A549 (cell line): ENCODE measurements around the gene ZP2. TPM values are rescaled to one million over a fixed set of nuclear protein-coding genes. Genes with fewer than 3 reads are reported as not detected.

Experiments used
- ATAC-seq, 2 experiments: fragments of 200-7000 bp in 1 of 2; fragments of >200 bp in 1 of 2; cut with Nextera tagmentation in 1 of 2; cut with Tn5 transposase in 1 of 2; 3 replicates each; pipeline versions ENCODE4 v1.8.0 to v1.9.1; 2018 to 2020; ENCODE audit warnings: mild to moderate bottlenecking in 1 of 2, moderate library complexity in 1 of 2
- CTCF ChIA-PET: fragments of 300-600 bp; sonication (Branson Sonifier 250); formaldehyde crosslinking; extraction: SDS; loops from one replicate; lab custom pipeline; 2021; ENCODE audit warnings: antibody characterized with exemption, inconsistent platforms; lab: Yijun Ruan, JAX
- POLR2A ChIA-PET: fragments of 350-600 bp; formaldehyde crosslinking; extraction: SDS; loops from one replicate; lab custom pipeline; 2021; ENCODE audit warnings: antibody characterized with exemption, inconsistent platforms; lab: Yijun Ruan, JAX
- DNase-seq, 2 experiments: peaks; one replicate each; pipeline versions ENCODE4 v3.0.0 to v3.0.0-alpha.2; 2011 to 2016; ENCODE audit warnings: low read depth in 1 of 2, low spot score in 1 of 2
- FAIRE-seq: peaks from 2 replicates; lab custom pipeline; 2011; peaks lifted over from hg19 to GRCh38; lab: Jason Lieb, UNC
- H3K27ac ChIP-seq, 2 experiments: fragments of >200 bp; sonication (Bioruptor Twin); formaldehyde crosslinking; 3 replicates each; pipeline ENCODE4 v1.5.1; 2016 to 2017
- H3K4me1 ChIP-seq: fragments of >200 bp; sonication (Bioruptor Twin); formaldehyde crosslinking; 3 replicates; pipeline ENCODE4 v1.6.1; 2016
- H3K4me2 ChIP-seq: fragments of >200 bp; sonication (Bioruptor Twin); formaldehyde crosslinking; 3 replicates; pipeline ENCODE4 v1.6.1; 2016
- H3K4me3 ChIP-seq: fragments of >200 bp; sonication (Bioruptor Twin); formaldehyde crosslinking; 3 replicates; pipeline ENCODE4 v1.5.1; 2016
- H3K9me3 ChIP-seq: fragments of >200 bp; sonication (Bioruptor Twin); formaldehyde crosslinking; 3 replicates; pipeline ENCODE4 v1.6.1; 2016
- BHLHE40 ChIP-seq: IDR thresholded peaks from 2 replicates; pipeline ENCODE4 v1.6.1; 2012; ENCODE audit warnings: low read depth, low read length, inconsistent platforms
- CEBPB ChIP-seq, 2 experiments: fragments of >200 bp in 1 of 2; sonication (Bioruptor Twin) in 1 of 2; formaldehyde crosslinking in 1 of 2; IDR thresholded peaks; 2 replicates each; pipeline ENCODE4 v1.6.1; 2012 to 2016
- ELK1 ChIP-seq: fragments of 150-350 bp; IDR thresholded peaks from 2 replicates; pipeline ENCODE4 v1.6.1; 2014; ENCODE audit warnings: low read depth, mild to moderate bottlenecking, low read length
- FOXS1 ChIP-seq: fragments of 250-450 bp; sonication (Bioruptor Pico); IDR thresholded peaks from 2 replicates; pipeline ENCODE4 v1.5.0; 2020; ENCODE audit warnings: mild to moderate bottlenecking, moderate library complexity
- HES2 ChIP-seq: fragments of >200 bp; sonication (Bioruptor Twin); formaldehyde crosslinking; IDR thresholded peaks from 2 replicates; pipeline ENCODE4 v1.6.1; 2016
- HMGXB4 ChIP-seq: fragments of 250-450 bp; sonication (Bioruptor Pico); IDR thresholded peaks from 2 replicates; pipeline ENCODE4 v1.5.0; 2021; ENCODE audit warnings: mild to moderate bottlenecking, moderate library complexity, borderline replicate concordance
- HOXA7 ChIP-seq: fragments of 250-450 bp; sonication (Bioruptor Pico); IDR thresholded peaks from 2 replicates; pipeline ENCODE4 v1.5.0; 2020; ENCODE audit warnings: mild to moderate bottlenecking, moderate library complexity
- HOXB13 ChIP-seq: fragments of 250-450 bp; sonication (Bioruptor Pico); IDR thresholded peaks from 2 replicates; pipeline ENCODE4 v1.5.0; 2020; ENCODE audit warnings: low read depth, mild to moderate bottlenecking, moderate library complexity
- JUNB ChIP-seq: fragments of >200 bp; sonication (Bioruptor Twin); formaldehyde crosslinking; IDR thresholded peaks from 2 replicates; pipeline ENCODE4 v1.6.1; 2016
- KDM5A ChIP-seq: fragments of 200-600 bp; sonication (generic); IDR thresholded peaks from 2 replicates; pipeline ENCODE4 v1.6.1; 2016; ENCODE audit warnings: antibody characterized with exemption, mild to moderate bottlenecking
- MAFK ChIP-seq: fragments of 450-650 bp; IDR thresholded peaks from 2 replicates; pipeline ENCODE4 v1.6.1; 2014; ENCODE audit not compliant: partially characterized antibody
- MYC ChIP-seq: IDR thresholded peaks from 2 replicates; pipeline ENCODE4 v1.6.1; 2012; ENCODE audit warnings: mild to moderate bottlenecking, inconsistent platforms, low read length, improper control_type of control experiment, borderline replicate concordance
- NFE2L2 ChIP-seq: fragments of 150-350 bp; conservative IDR thresholded peaks from 2 replicates; pipeline ENCODE4 v1.6.1; 2014; ENCODE audit warnings: low read length
- NPAS2 ChIP-seq: fragments of 250-450 bp; sonication (Bioruptor Pico); IDR thresholded peaks from 2 replicates; pipeline ENCODE4 v1.8.0; 2022; ENCODE audit warnings: mild to moderate bottlenecking, moderate library complexity, borderline replicate concordance
- NR3C1 ChIP-seq: fragments of >200 bp; sonication (Bioruptor Twin); formaldehyde crosslinking; IDR thresholded peaks from 3 replicates; pipeline ENCODE4 v1.6.1; 2017
- PBX3 ChIP-seq: IDR thresholded peaks from 2 replicates; pipeline ENCODE4 v1.6.1; 2012
- RARB ChIP-seq: fragments of 250-450 bp; sonication (Bioruptor Pico); IDR thresholded peaks from 2 replicates; pipeline ENCODE4 v1.8.0; 2021; ENCODE audit warnings: mild to moderate bottlenecking, moderate library complexity
- RCOR1 ChIP-seq: fragments of 150-350 bp; IDR thresholded peaks from 2 replicates; pipeline ENCODE4 v1.6.1; 2014; ENCODE audit warnings: antibody characterized with exemption, low read length, low read depth
- RFX5 ChIP-seq: fragments of 450-650 bp; IDR thresholded peaks from 2 replicates; pipeline ENCODE4 v1.7.1; 2014; ENCODE audit warnings: antibody characterized with exemption, mild to moderate bottlenecking, moderate library complexity
- RNF2 ChIP-seq: fragments of 200-600 bp; sonication (generic); IDR thresholded peaks from 2 replicates; pipeline ENCODE4 v1.6.1; 2016; ENCODE audit warnings: low read depth, mild to moderate bottlenecking, antibody characterized with exemption, moderate library complexity, borderline replicate concordance
- SMC3 ChIP-seq: fragments of >200 bp; sonication (Bioruptor Twin); formaldehyde crosslinking; IDR thresholded peaks from 3 replicates; pipeline ENCODE4 v1.6.1; 2018; ENCODE audit warnings: inconsistent platforms
- ZNF302 ChIP-seq: fragments of 250-450 bp; sonication (Bioruptor Pico); IDR thresholded peaks from 2 replicates; pipeline ENCODE4 v1.9.0; 2021; ENCODE audit warnings: inconsistent platforms, mild to moderate bottlenecking, moderate library complexity
- ZSCAN20 ChIP-seq: fragments of 250-450 bp; sonication (Bioruptor Pico); IDR thresholded peaks from 2 replicates; pipeline ENCODE4 v1.8.0; 2022; ENCODE audit warnings: mild to moderate bottlenecking, moderate library complexity
- WGBS: methylation state at CpG from one replicate; pipeline ENCODE4 v1.1.6; 2017; ENCODE audit errors: missing lambda C conversion rate; 5-methylcytosine and 5-hydroxymethylcytosine counted together
- polyA plus RNA-seq, 4 experiments: library from polyadenylated mRNA; depleted of rRNA in 3 of 4; stranded (reverse); fragments of >200 nt; fragmentation: RNase III in 1 of 4; extraction: RNeasy Plus Mini Kit Qiagen cat#74134 plus additional on column Dnase treatment in 1 of 4; gene quantifications; 2 replicates in 3 of 4; 3 replicates in 1 of 4; pipeline ENCODE4 v1.2.3, GENCODE V29; 2011 to 2017
- TF ChIP-seq, protein P1 (sequence below): IDR thresholded peaks from 2 replicates; pipeline ENCODE4 v1.6.1; 2012; ENCODE audit warnings: low read depth, borderline replicate concordance
- TF ChIP-seq, protein P2 (sequence below): fragments of 250-450 bp; sonication (Bioruptor Pico); IDR thresholded peaks from 2 replicates; pipeline ENCODE4 v1.5.0; 2020; ENCODE audit warnings: low read depth, mild to moderate bottlenecking, moderate library complexity

Gene ZP2
- polyA plus RNA-seq, 2 of the 4 experiments (the other 2 are of a cell fraction), result not detected

DNA sequence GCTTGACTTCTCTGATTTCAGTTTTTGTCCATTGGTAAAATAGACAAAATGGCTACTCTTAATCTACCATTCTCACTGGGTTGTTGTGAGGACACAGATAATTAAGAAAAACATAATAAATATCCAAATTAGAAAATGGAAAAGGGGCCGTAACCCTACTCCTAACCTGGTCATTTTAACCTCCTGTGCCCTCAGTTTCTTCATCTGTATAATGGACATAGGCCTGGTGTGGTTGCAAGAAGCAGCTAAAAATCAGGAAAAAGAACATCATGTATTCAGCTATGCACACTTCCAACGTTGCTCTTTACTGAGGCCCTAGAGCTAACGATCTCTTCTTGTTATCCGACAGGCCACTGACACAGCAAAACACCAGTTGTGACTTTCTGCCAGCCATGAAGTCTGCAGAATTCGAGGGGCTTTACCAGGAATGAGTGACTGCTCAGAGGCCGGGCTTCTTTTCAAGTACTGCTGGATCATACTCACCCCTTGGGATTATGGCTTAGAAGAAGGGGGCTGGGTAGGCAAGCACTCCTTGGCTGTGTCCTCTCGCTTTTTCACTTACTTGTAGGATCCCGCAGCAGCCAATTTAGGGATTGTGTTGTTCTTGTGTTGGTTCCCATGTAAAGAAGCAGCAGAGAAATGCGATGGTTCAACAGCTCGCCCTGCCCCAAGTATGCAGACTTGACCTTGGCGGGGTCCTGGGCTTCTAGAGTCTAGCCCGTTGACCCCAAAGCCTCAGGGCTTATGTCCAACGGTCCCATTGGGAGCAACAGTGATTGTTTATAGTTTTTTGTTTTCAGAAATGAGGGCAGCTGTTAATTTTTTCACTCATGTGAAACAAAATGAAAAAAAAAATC is 32.0 kb downstream of the ZP2 start:
- H3K4me3 ChIP-seq, result no peak overlapping the region
- whole genome bisulfite sequencing, result 81% methylated on average over 13 of the region's 13 CpGs
- no peak for TF ChIP-seq ZNF302
- TF ChIP-seq CEBPB (IDR thresholded peaks at IDR 0.05), result no peak
- TF ChIP-seq KDM5A, result no peak
- no peak for TF ChIP-seq ELK1
- no peak for TF ChIP-seq SMC3
- TF ChIP-seq, protein P1, sequence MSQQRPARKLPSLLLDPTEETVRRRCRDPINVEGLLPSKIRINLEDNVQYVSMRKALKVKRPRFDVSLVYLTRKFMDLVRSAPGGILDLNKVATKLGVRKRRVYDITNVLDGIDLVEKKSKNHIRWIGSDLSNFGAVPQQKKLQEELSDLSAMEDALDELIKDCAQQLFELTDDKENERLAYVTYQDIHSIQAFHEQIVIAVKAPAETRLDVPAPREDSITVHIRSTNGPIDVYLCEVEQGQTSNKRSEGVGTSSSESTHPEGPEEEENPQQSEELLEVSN, result no peak
- no peak for TF ChIP-seq RFX5
- no peak for TF ChIP-seq NPAS2 (CRISPR knock-in tag)
- no peak for TF ChIP-seq RCOR1
- TF ChIP-seq MYC, result no peak
- TF ChIP-seq NFE2L2, result no peak
- no peak for TF ChIP-seq MAFK
- TF ChIP-seq RARB, result no peak
- TF ChIP-seq PBX3, result no peak
- TF ChIP-seq NR3C1, result no peak
- no peak for TF ChIP-seq HOXB13 (CRISPR knock-in tag)
- TF ChIP-seq HES2, result no peak
- no peak for TF ChIP-seq BHLHE40
- no peak for TF ChIP-seq JUNB
- TF ChIP-seq HMGXB4 (CRISPR knock-in tag), result no peak
- TF ChIP-seq, all 56 proteins: peak for 0
- Histone ChIP-seq H3K4me1 (no peaks in the 10 kb centered on the region), H3K27ac (no peak overlapping the region), H3K9me3 (no peaks in the 10 kb centered on the region; the same call in 2 of the 3 replicates), H3K4me2 (no peak overlapping the region)
- ChIA-PET POLR2A (no interaction called here), CTCF (interaction anchor here (1.1 to 4.1 kb wide), 6 partner anchors 9 to 122 kb away, joined by 3 to 37 read pairs (median 7); no protein-coding TSS in a partner anchor)
- no peak for FAIRE-seq
- no peak for ATAC-seq
- DNase-seq, result no peak

- no peak for TF ChIP-seq CEBPB (IDR thresholded peaks at IDR 0.05)
- TF ChIP-seq RFX5, result no peak
- TF ChIP-seq HOXA7, result no peak
- TF ChIP-seq SMC3, result no peak
- no peak for TF ChIP-seq RNF2
- no peak for TF ChIP-seq NFE2L2
- no peak for TF ChIP-seq RCOR1
- no peak for TF ChIP-seq ZSCAN20 (CRISPR knock-in tag)
- TF ChIP-seq NPAS2 (CRISPR knock-in tag), result no peak
- TF ChIP-seq FOXS1 (CRISPR knock-in tag), result no peak
- TF ChIP-seq, protein P2, sequence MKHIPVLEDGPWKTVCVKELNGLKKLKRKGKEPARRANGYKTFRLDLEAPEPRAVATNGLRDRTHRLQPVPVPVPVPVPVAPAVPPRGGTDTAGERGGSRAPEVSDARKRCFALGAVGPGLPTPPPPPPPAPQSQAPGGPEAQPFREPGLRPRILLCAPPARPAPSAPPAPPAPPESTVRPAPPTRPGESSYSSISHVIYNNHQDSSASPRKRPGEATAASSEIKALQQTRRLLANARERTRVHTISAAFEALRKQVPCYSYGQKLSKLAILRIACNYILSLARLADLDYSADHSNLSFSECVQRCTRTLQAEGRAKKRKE (CRISPR knock-in tag), result no peak
- no peak for TF ChIP-seq ELK1
- TF ChIP-seq, all 56 proteins: peak for 0
- FAIRE-seq (no peak), DNase-seq (no peak), ATAC-seq (no peak)
- POLR2A ChIA-PET, result no interaction called here
- Histone ChIP-seq H3K9me3 (no peaks in the 10 kb centered on the region), H3K4me3 (no peak overlapping the region), H3K27ac (no peak overlapping the region), H3K4me1 (no peaks in the 10 kb centered on the region), H3K4me2 (no peak overlapping the region)
- WGBS, result 34% methylated on average over 1 of the region's 1 CpG
- CTCF ChIA-PET, result interaction anchor here (0.6 to 0.7 kb wide), 2 partner anchors 102 to 125 kb away, joined by 3 to 4 read pairs; partner anchors contain the start of gene CRYM
These were observed 36.0 kb downstream of the ZP2 start for GRCh38 chr16:21175397-21175796.
